IPS-15b (cell line): ENCODE results near the gene KRTAP1-5.
"Not testable (repeated sequence)": the region's sequence is repeated elsewhere in the genome, so short reads cannot be mapped to it uniquely, and the experiment has no call there.

Source experiments
- H3K27me3 ChIP-seq: one replicate; pipeline ENCODE4 v1.6.1; 2013; ENCODE audit warnings: low read length; ENCODE audit not compliant: control insufficient read depth, insufficient read depth
- H3K36me3 ChIP-seq: one replicate; pipeline ENCODE4 v1.6.1; 2013; ENCODE audit warnings: low read length; ENCODE audit not compliant: control insufficient read depth, insufficient read depth
- H3K4me1 ChIP-seq: one replicate; pipeline ENCODE4 v1.6.1; 2013; ENCODE audit warnings: mild to moderate bottlenecking, low read length; ENCODE audit not compliant: control insufficient read depth, insufficient read depth
- H3K4me3 ChIP-seq: one replicate; pipeline ENCODE4 v1.5.1; 2013; ENCODE audit warnings: low read depth, low read length
- H3K9ac ChIP-seq: one replicate; pipeline ENCODE4 v1.6.1; 2013; ENCODE audit warnings: low read depth, mild to moderate bottlenecking, low read length
- H3K9me3 ChIP-seq: one replicate; pipeline ENCODE4 v1.6.1; 2013; ENCODE audit warnings: mild to moderate bottlenecking, low read length; ENCODE audit not compliant: control insufficient read depth, insufficient read depth

KRTAP1-5 gene

GRCh38 chr17:41060052-41060604 lies 33.1 kb upstream of the KRTAP1-5 start, which contains the start of gene KRTAP2-3:
KRTAP2-3 (minus strand) TSS chr17:41060114; CDS start chr17:41060050, 64 bp downstream.
- H3K36me3 ChIP-seq: no peaks in the 10 kb centered on the region
- H3K9ac ChIP-seq: no peak within 1 kb of the TSS
- no peaks in the 10 kb centered on the region for H3K4me1 ChIP-seq
- no peaks in the 10 kb centered on the region for H3K27me3 ChIP-seq
- no peaks in the 10 kb centered on the region for H3K9me3 ChIP-seq
- no peak within 1 kb of the TSS for H3K4me3 ChIP-seq

- H3K4me1 ChIP-seq, H3K9ac ChIP-seq, H3K4me3 ChIP-seq, H3K9me3 ChIP-seq, H3K36me3 ChIP-seq, H3K27me3 ChIP-seq: not testable (repeated sequence)
Observed at GRCh38 chr17:41059276-41060051, 32.5 kb upstream of the KRTAP1-5 start.

GRCh38 chr17:41058741-41059140 lies 31.7 kb upstream of the KRTAP1-5 start:
- Histone ChIP-seq H3K4me3 (no peak overlapping the region), H3K27me3 (no peaks in the 10 kb centered on the region), H3K4me1 (no peaks in the 10 kb centered on the region), H3K9me3 (no peaks in the 10 kb centered on the region), H3K9ac (no peak overlapping the region), H3K36me3 (no peaks in the 10 kb centered on the region)

- Histone ChIP-seq H3K27me3 (no peaks in the 10 kb centered on the region), H3K9ac (no peak overlapping the region), H3K4me1 (no peaks in the 10 kb centered on the region), H3K9me3 (no peaks in the 10 kb centered on the region), H3K36me3 (no peaks in the 10 kb centered on the region), H3K4me3 (no peak overlapping the region)
Observed at GRCh38 chr17:41057547-41057946, 30.5 kb upstream of the KRTAP1-5 start.

- H3K4me1 ChIP-seq, H3K4me3 ChIP-seq, H3K9ac ChIP-seq, H3K9me3 ChIP-seq, H3K36me3 ChIP-seq, H3K27me3 ChIP-seq: not testable (repeated sequence)
Observed at GRCh38 chr17:41055130-41055529, 28.1 kb upstream of the KRTAP1-5 start, which contains the start of gene KRTAP2-2. KRTAP2-2 (minus strand) TSS chr17:41055230; CDS start chr17:41055211, 19 bp downstream.

- not testable (repeated sequence) for H3K36me3 ChIP-seq, H3K4me1 ChIP-seq, H3K27me3 ChIP-seq, H3K9ac ChIP-seq, H3K9me3 ChIP-seq, H3K4me3 ChIP-seq
Observed at GRCh38 chr17:41054556-41054955, 27.5 kb upstream of the KRTAP1-5 start.

- Histone ChIP-seq H3K27me3 (no peaks in the 10 kb centered on the region), H3K4me3 (no peak overlapping the region), H3K4me1 (no peaks in the 10 kb centered on the region), H3K9me3 (no peaks in the 10 kb centered on the region), H3K36me3 (no peaks in the 10 kb centered on the region), H3K9ac (no peak overlapping the region)
Observed at GRCh38 chr17:41054025-41054424, 27.0 kb upstream of the KRTAP1-5 start.

GRCh38 chr17:41052566-41052965 lies 25.6 kb upstream of the KRTAP1-5 start:
- Histone ChIP-seq H3K4me1 (no peaks in the 10 kb centered on the region), H3K27me3 (no peaks in the 10 kb centered on the region), H3K4me3 (no peak overlapping the region), H3K36me3 (no peaks in the 10 kb centered on the region), H3K9ac (no peak overlapping the region), H3K9me3 (no peaks in the 10 kb centered on the region)

- no peaks in the 10 kb centered on the region for H3K9me3 ChIP-seq
- no peak overlapping the region for H3K9ac ChIP-seq
- H3K27me3 ChIP-seq: no peaks in the 10 kb centered on the region
- H3K36me3 ChIP-seq: no peaks in the 10 kb centered on the region
- H3K4me1 ChIP-seq: no peaks in the 10 kb centered on the region
- H3K4me3 ChIP-seq: no peak overlapping the region
Observed at GRCh38 chr17:41049110-41049509, 22.1 kb upstream of the KRTAP1-5 start.

- no peaks in the 10 kb centered on the region for H3K9me3 ChIP-seq
- no peaks in the 10 kb centered on the region for H3K27me3 ChIP-seq
- no peak overlapping the region for H3K9ac ChIP-seq
- no peaks in the 10 kb centered on the region for H3K36me3 ChIP-seq
- H3K4me1 ChIP-seq: no peaks in the 10 kb centered on the region
- H3K4me3 ChIP-seq: no peak overlapping the region
Observed at GRCh38 chr17:41048441-41048840, 21.4 kb upstream of the KRTAP1-5 start.

GRCh38 chr17:41046735-41047465 lies 19.9 kb upstream of the KRTAP1-5 start, which contains the start of gene KRTAP2-1:
KRTAP2-1 (minus strand) TSS chr17:41047316; CDS start chr17:41047267, 49 bp downstream.
- not testable (repeated sequence) for H3K9ac ChIP-seq, H3K4me3 ChIP-seq, H3K27me3 ChIP-seq, H3K36me3 ChIP-seq, H3K4me1 ChIP-seq, H3K9me3 ChIP-seq

GRCh38 chr17:41042953-41043352 lies 15.9 kb upstream of the KRTAP1-5 start:
- no peaks in the 10 kb centered on the region for H3K9me3 ChIP-seq
- H3K4me1 ChIP-seq: peaks cover 11% of the 10 kb centered on the region
- no peaks in the 10 kb centered on the region for H3K27me3 ChIP-seq
- no peaks in the 10 kb centered on the region for H3K36me3 ChIP-seq
- H3K9ac ChIP-seq: no peak overlapping the region
- H3K4me3 ChIP-seq: no peak overlapping the region
